Naive thymus-derived CD8-positive, alpha-beta T cell (primary cell): ENCODE results near the gene KCNH5. TPM values are rescaled to one million over a fixed set of nuclear protein-coding genes. Genes with fewer than 3 reads are reported as not detected.
"Not testable (repeated sequence)": the region's sequence is repeated elsewhere in the genome, so short reads cannot be mapped to it uniquely, and the experiment has no call there.

Experiments
- ATAC-seq, 2 donors: fragments of 150-1000 bp; cut with Tn5 transposase in 1 of 2; sonication (Bioruptor Pico), chemical (Tn5 transposase) in 1 of 2; 1 replicate in 1 of 2; 2 replicates in 1 of 2; pipeline ENCODE4 v1.10.0; 2021; ENCODE audit warnings: mild to moderate bottlenecking in 2 of 2, moderate library complexity in 2 of 2
- POLR2A ChIA-PET: fragments of 350-600 bp; sonication (Branson Sonifier 250); formaldehyde crosslinking; loops from one replicate; lab custom pipeline; 2021; ENCODE audit warnings: antibody characterized with exemption; lab: Charles Lee
- DNase-seq, 10 donors: peaks; one replicate each; pipeline versions ENCODE4 v3.0.0 to v3.0.0-alpha.2; 2020 to 2022
- H3K27ac Mint-ChIP-seq, 10 donors: one replicate each; pipeline ENCODE4 v1.8.0; 2020 to 2022; ENCODE audit warnings: mild to moderate bottlenecking in 10 of 10, mixed read lengths in 10 of 10, moderate library complexity in 4 of 10, inconsistent platforms in 1 of 10
- H3K27me3 Mint-ChIP-seq, 5 donors: one replicate each; pipeline ENCODE4 v1.8.0; 2021 to 2022; ENCODE audit warnings: mixed read lengths in 5 of 5
- H3K36me3 Mint-ChIP-seq, 3 donors: one replicate each; pipeline ENCODE4 v1.8.0; 2020 to 2022; ENCODE audit warnings: mixed read lengths in 3 of 3, mild to moderate bottlenecking in 2 of 3, inconsistent platforms in 1 of 3
- H3K4me1 Mint-ChIP-seq, 4 donors: one replicate each; pipeline ENCODE4 v1.8.0; 2021 to 2022; ENCODE audit warnings: mixed read lengths in 4 of 4
- H3K4me3 Mint-ChIP-seq, 10 donors: one replicate each; pipeline ENCODE4 v1.8.0; 2020 to 2022; ENCODE audit warnings: mild to moderate bottlenecking in 10 of 10, mixed read lengths in 10 of 10, moderate library complexity in 6 of 10, inconsistent platforms in 1 of 10
- H3K9me3 Mint-ChIP-seq, 9 donors: one replicate each; pipeline ENCODE4 v1.8.0; 2020 to 2022; ENCODE audit warnings: mixed read lengths in 9 of 9, mild to moderate bottlenecking in 3 of 9, inconsistent platforms in 1 of 9, moderate library complexity in 1 of 9
- polyA plus RNA-seq, 3 donors: library from polyadenylated mRNA; unstranded; fragments of 300-500 nt; fragmentation: Illumina TruSeq; gene quantifications; one replicate each; pipeline ENCODE4 v1.2.3, GENCODE V29; 2021
- total RNA-seq, 8 experiments: library from RNA in 2 of 8; stranded (reverse) in 2 of 8; gene quantifications; one replicate each; pipeline ENCODE4 v1.2.3 and lab custom pipeline; 2021 to 2026

Gene KCNH5
- total and polyA plus RNA-seq, 5 experiments from 2014 or later = not detected

DNA sequence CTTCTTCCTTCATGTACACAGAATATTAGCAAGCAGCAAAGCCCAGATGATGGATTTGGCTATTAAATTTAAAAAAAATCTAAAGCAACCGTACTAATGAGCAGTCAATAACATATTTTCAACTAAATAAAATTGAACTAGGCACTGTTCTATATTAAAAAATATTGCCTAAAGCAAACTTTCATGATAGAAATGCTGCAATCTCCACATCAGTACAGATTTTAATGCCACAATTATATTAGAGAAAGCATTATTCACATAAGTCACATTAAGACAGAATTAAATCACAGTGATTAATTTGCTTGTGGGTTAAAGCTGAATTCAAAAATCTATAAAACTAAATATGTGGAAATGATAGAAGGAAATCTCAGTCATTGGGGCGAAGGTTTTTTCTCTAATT lies 200.7 kb downstream of the KCNH5 start:
- ATAC-seq (no peak), DNase-seq (no peak)
- peaks cover 0 to 5% (median 0%) of the 10 kb centered on the region in 9 donors for H3K9me3 Mint-ChIP-seq
- peaks cover 0 to 10% (median 2%) of the 10 kb centered on the region in 5 donors for H3K27me3 Mint-ChIP-seq
- no peaks in the 10 kb centered on the region for H3K4me1 Mint-ChIP-seq
- no peak overlapping the region for H3K4me3 Mint-ChIP-seq
- H3K36me3 Mint-ChIP-seq = no peaks in the 10 kb centered on the region
- no peak overlapping the region for H3K27ac Mint-ChIP-seq
- POLR2A ChIA-PET = no interaction called here

DNA sequence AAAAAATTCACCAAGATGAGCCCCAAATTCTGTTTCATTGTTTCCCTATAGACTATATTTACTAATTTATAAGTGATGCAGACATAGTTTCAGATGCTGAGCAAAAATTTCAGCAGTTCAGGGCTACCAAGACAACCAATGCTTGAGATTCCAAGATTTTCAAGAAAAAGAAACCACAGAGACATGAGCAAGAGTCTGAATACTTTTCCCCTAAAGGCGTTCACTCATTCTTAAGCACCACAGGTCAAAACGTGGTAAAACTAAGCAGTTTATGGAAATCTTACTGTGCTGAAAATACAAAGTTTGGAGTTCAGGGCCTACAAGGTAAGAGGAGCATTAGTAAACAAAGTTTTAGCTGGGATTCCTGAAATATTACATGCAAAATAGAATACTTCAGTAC lies 221.2 kb downstream of the KCNH5 start:
- ATAC-seq (no peak), DNase-seq (no peak)
- Mint-ChIP-seq H3K27me3 (no peaks in the 10 kb centered on the region), H3K4me1 (no peaks in the 10 kb centered on the region), H3K9me3 (peaks cover 0 to 18% (median 8%) of the 10 kb centered on the region in 9 donors), H3K36me3 (no peaks in the 10 kb centered on the region), H3K27ac (no peak overlapping the region), H3K4me3 (no peak overlapping the region)
- POLR2A ChIA-PET = no interaction called here

GRCh38 chr14:62819931-62820330 lies 225.3 kb downstream of the KCNH5 start:
- Mint-ChIP-seq H3K27ac (no peak overlapping the region), H3K36me3 (no peaks in the 10 kb centered on the region), H3K4me1 (no peaks in the 10 kb centered on the region), H3K27me3 (no peaks in the 10 kb centered on the region), H3K4me3 (no peak overlapping the region), H3K9me3 (peaks cover 3 to 15% (median 9%) of the 10 kb centered on the region in 9 donors)
- POLR2A ChIA-PET = no interaction called here
- no peak for ATAC-seq
- DNase-seq = no peak

GRCh38 chr14:62807636-62808035 lies 237.6 kb downstream of the KCNH5 start:
- DNase-seq (no peak), ATAC-seq (no peak)
- H3K27ac Mint-ChIP-seq = no peak overlapping the region
- POLR2A ChIA-PET = no interaction called here
- H3K9me3 Mint-ChIP-seq = peaks cover 0 to 16% (median 3%) of the 10 kb centered on the region in 9 donors
- no peaks in the 10 kb centered on the region for H3K36me3 Mint-ChIP-seq
- no peaks in the 10 kb centered on the region for H3K4me1 Mint-ChIP-seq
- no peak overlapping the region for H3K4me3 Mint-ChIP-seq
- peaks cover 0 to 3% (median 0%) of the 10 kb centered on the region in 5 donors for H3K27me3 Mint-ChIP-seq

GRCh38 chr14:62800577-62800976 lies 244.7 kb downstream of the KCNH5 start:
- Mint-ChIP-seq H3K4me1 (no peaks in the 10 kb centered on the region), H3K4me3 (no peak overlapping the region), H3K36me3 (no peaks in the 10 kb centered on the region), H3K27me3 (no peaks in the 10 kb centered on the region), H3K9me3 (peaks cover 0 to 12% (median 2%) of the 10 kb centered on the region in 9 donors), H3K27ac (no peak overlapping the region)
- DNase-seq = no peak
- no peak for ATAC-seq
- POLR2A ChIA-PET = no interaction called here

DNA sequence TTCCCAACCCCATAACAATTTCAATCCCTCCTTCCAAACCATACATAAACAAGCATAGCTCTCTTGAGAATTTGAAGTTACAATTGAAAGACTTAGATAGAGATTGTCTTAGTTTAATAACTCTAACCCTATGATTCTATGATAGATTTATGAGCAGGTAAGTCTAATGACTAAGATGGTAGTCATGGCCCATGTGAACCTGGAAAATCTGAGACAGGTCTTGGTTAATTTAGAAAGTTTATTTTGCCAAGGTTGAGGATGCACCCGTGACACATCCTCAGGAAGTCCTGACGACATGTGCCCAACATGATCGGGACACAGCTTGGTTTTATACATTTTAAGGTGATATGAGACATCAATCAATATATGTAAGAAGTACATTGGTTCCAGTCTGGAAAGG lies 248.8 kb downstream of the KCNH5 start:
- DNase-seq = no peak
- no peak overlapping the region for H3K27ac Mint-ChIP-seq
- no peaks in the 10 kb centered on the region for H3K27me3 Mint-ChIP-seq
- no peaks in the 10 kb centered on the region for H3K36me3 Mint-ChIP-seq
- POLR2A ChIA-PET = no interaction called here
- no peak overlapping the region for H3K4me3 Mint-ChIP-seq
- H3K9me3 Mint-ChIP-seq = peaks cover 0 to 15% (median 2%) of the 10 kb centered on the region in 9 donors
- ATAC-seq = no peak
- no peaks in the 10 kb centered on the region for H3K4me1 Mint-ChIP-seq

DNA sequence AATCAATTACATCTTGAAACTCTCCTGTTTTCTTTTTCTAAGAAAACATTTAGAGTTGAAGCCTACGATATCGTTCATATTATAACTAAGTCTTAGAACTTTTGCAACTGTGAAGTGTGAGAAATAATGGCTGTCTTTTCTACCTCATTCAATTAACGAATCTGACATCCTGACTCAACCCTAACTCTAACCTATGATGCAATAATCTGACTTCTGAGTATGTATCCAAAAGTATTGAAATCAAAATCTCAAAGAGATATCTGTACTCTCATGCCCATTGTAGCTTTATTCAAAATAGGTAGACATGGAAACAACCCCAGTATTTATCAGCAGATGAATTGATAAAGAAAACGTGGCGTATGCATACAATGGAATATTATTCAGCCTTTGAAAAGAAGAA lies 252.7 kb downstream of the KCNH5 start:
- H3K4me3 Mint-ChIP-seq = no peak overlapping the region
- POLR2A ChIA-PET = no interaction called here
- no peak overlapping the region for H3K27ac Mint-ChIP-seq
- H3K27me3 Mint-ChIP-seq = no peaks in the 10 kb centered on the region
- H3K4me1 Mint-ChIP-seq = no peaks in the 10 kb centered on the region
- DNase-seq (no peak), ATAC-seq (no peak)
- H3K9me3 Mint-ChIP-seq = peaks cover 0 to 29% (median 9%) of the 10 kb centered on the region in 9 donors
- no peaks in the 10 kb centered on the region for H3K36me3 Mint-ChIP-seq

DNA sequence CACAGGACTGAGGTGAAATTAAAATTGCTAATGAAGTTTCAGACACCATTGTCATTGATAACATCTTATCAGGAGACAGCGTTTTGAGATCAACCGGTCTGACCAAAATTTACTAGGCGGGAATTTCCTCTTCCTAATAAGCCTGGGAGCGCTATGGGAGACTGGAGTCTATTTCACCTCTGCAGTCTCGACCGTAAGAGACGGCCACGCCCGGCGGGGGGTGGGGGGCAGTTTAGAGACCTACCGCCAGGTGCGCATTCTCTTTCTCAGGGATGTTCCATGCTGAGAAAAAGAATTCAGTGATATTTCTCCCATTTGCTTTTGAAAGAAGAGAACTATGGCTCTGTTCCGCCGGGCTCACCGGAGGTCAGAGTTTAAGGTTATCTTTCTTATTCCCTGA lies 263.9 kb downstream of the KCNH5 start:
- H3K27ac Mint-ChIP-seq, POLR2A ChIA-PET, H3K27me3 Mint-ChIP-seq, H3K4me3 Mint-ChIP-seq, ATAC-seq, DNase-seq, H3K4me1 Mint-ChIP-seq: not testable (repeated sequence)
- peaks cover 0 to 11% (median 0%) of the 10 kb centered on the region in 3 donors for H3K36me3 Mint-ChIP-seq
- peaks cover 6 to 32% (median 20%) of the 10 kb centered on the region in 9 donors for H3K9me3 Mint-ChIP-seq

DNA sequence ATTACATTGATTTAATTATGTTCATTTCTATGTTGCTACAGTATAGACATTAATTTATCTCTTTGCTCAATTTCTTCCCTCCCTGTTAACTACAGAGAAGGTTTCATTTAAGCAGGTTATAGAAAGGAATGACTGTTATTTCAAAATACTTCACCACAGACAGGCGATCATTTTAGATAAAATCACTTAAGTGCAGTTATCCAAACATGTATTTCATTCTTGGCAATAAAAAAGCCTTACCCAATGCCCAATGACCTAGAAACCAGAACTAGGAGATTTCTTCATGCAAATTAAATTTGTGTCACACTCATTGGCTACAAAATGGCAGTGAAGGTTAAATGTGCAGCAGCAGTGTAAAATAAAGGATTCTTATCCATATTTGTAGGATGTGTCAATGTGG lies 266.4 kb downstream of the KCNH5 start:
- DNase-seq (no peak), ATAC-seq (no peak)
- Mint-ChIP-seq H3K36me3 (peaks cover 0 to 11% (median 0%) of the 10 kb centered on the region in 3 donors), H3K27ac (no peak overlapping the region), H3K4me1 (no peaks in the 10 kb centered on the region), H3K27me3 (peaks cover 0 to 3% (median 0%) of the 10 kb centered on the region in 5 donors), H3K9me3 (peaks cover 6 to 31% (median 20%) of the 10 kb centered on the region in 9 donors), H3K4me3 (no peak overlapping the region)
- POLR2A ChIA-PET = no interaction called here

DNA sequence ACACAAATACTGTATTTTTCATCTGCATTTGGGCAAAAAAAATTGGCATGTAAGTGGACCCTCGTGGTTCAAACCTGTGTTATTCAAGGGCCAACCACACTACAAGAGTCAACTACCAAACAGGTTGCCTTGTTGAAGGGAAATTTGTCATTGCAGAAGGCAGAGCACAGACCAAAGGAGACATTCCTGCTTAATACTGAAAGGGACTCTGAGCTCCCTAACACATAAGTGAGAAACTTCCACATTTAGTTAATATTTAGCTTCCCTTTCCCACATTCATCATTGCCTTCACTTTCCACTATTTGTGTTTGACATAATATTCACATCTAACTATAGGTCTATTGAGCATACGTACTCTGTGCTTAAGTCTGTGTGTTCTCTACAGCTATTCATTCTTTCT lies 266.9 kb downstream of the KCNH5 start:
- Mint-ChIP-seq H3K27ac (no peak overlapping the region), H3K9me3 (peaks cover 6 to 31% (median 20%) of the 10 kb centered on the region in 9 donors), H3K27me3 (peaks cover 0 to 3% (median 0%) of the 10 kb centered on the region in 5 donors), H3K4me3 (no peak overlapping the region), H3K36me3 (peaks cover 0 to 11% (median 0%) of the 10 kb centered on the region in 3 donors), H3K4me1 (no peaks in the 10 kb centered on the region)
- DNase-seq (no peak), ATAC-seq (no peak)
- POLR2A ChIA-PET = no interaction called here

- H3K27ac Mint-ChIP-seq = no peak overlapping the region
- H3K9me3 Mint-ChIP-seq = peaks cover 6 to 31% (median 19%) of the 10 kb centered on the region in 9 donors
- H3K4me3 Mint-ChIP-seq = no peak overlapping the region
- peaks cover 0 to 3% (median 0%) of the 10 kb centered on the region in 5 donors for H3K27me3 Mint-ChIP-seq
- peaks cover 0 to 11% (median 0%) of the 10 kb centered on the region in 3 donors for H3K36me3 Mint-ChIP-seq
- POLR2A ChIA-PET = no interaction called here
- DNase-seq (no peak), ATAC-seq (no peak)
- no peaks in the 10 kb centered on the region for H3K4me1 Mint-ChIP-seq
These were observed 267.7 kb downstream of the KCNH5 start for GRCh38 chr14:62777510-62777909.

GRCh38 chr14:62776300-62776699 lies 269.0 kb downstream of the KCNH5 start:
- Mint-ChIP-seq H3K27ac (no peak overlapping the region), H3K9me3 (peaks cover 0 to 31% (median 15%) of the 10 kb centered on the region in 9 donors), H3K27me3 (peaks cover 0 to 3% (median 0%) of the 10 kb centered on the region in 5 donors), H3K36me3 (peaks cover 0 to 10% (median 0%) of the 10 kb centered on the region in 3 donors), H3K4me3 (no peak overlapping the region), H3K4me1 (no peaks in the 10 kb centered on the region)
- no peak for ATAC-seq
- DNase-seq = no peak
- POLR2A ChIA-PET = no interaction called here

GRCh38 chr14:62768753-62769152 lies 276.5 kb downstream of the KCNH5 start:
- Mint-ChIP-seq H3K4me1 (no peaks in the 10 kb centered on the region), H3K9me3 (peaks cover 0 to 7% (median 2%) of the 10 kb centered on the region in 9 donors), H3K4me3 (no peak overlapping the region), H3K27me3 (no peaks in the 10 kb centered on the region), H3K36me3 (no peaks in the 10 kb centered on the region), H3K27ac (no peak overlapping the region)
- ATAC-seq (no peak), DNase-seq (no peak)
- POLR2A ChIA-PET = no interaction called here

DNA sequence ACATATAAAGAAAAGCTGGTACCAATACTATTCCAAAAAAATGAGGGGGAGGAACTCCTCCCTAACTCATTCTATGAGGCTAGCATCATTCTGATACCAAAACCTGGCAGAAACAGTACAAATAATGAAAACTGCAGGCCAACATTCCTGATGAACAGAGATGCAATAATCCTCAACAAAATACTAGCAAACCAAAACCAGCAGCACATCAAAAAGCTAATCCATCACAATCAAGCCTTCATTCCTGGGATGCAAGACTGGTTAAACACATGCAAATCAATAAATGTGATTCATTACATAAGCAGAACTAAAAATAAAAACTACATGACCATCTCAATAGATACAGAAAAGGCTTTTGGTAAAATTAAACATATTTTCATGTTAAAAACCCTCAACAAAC lies 281.3 kb downstream of the KCNH5 start:
- Mint-ChIP-seq H3K27ac (no peak overlapping the region), H3K27me3 (peaks cover 0 to 2% (median 0%) of the 10 kb centered on the region in 5 donors), H3K9me3 (peaks cover 0 to 8% (median 3%) of the 10 kb centered on the region in 9 donors), H3K36me3 (peaks cover 0 to 6% (median 0%) of the 10 kb centered on the region in 3 donors), H3K4me3 (no peak overlapping the region), H3K4me1 (no peaks in the 10 kb centered on the region)
- POLR2A ChIA-PET = no interaction called here
- ATAC-seq (no peak), DNase-seq (no peak)
